ENCODE results near the gene FGF4.

FGF4 gene

DNA sequence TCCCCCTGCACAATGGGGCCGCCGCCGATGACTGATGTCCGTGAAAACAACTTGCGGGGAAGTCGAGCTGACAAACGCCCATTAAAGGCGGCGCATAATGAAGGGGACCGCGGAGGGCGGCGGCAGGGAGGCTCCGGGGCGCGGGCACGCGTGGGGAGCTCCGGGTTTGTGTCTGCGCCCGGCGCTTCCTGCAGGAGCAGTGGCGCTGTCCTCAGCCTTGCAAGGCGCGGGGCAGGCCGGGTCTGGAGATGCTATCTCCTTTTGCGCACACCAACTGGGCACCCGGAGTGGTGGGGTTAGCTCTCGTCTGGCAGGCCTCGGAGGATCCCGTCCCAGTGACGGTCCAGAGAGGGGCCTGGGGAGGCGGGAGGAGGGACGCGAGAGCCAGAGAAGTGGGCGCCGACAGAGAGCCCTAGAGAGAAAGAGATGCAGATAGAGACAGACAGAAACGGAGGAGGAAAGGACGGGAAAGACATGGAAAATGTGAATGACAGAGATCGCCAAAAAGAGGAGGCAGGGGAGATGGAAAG, 44.5 kb upstream of the FGF4 start:
- Histone ChIP-seq H3K36me3 (no peaks in the 10 kb centered on the region), H3K27me3 (peaks cover 0 to 94% of the 10 kb centered on the region in 2 donors), H3K4me1 (peaks cover 0 to 23% (median 9%) of the 10 kb centered on the region in 4 donors), H3K4me3 (no peak overlapping the region), H3K9me3 (no peaks in the 10 kb centered on the region), H3K27ac (no peak overlapping the region)
- TF ChIP-seq, protein P1, sequence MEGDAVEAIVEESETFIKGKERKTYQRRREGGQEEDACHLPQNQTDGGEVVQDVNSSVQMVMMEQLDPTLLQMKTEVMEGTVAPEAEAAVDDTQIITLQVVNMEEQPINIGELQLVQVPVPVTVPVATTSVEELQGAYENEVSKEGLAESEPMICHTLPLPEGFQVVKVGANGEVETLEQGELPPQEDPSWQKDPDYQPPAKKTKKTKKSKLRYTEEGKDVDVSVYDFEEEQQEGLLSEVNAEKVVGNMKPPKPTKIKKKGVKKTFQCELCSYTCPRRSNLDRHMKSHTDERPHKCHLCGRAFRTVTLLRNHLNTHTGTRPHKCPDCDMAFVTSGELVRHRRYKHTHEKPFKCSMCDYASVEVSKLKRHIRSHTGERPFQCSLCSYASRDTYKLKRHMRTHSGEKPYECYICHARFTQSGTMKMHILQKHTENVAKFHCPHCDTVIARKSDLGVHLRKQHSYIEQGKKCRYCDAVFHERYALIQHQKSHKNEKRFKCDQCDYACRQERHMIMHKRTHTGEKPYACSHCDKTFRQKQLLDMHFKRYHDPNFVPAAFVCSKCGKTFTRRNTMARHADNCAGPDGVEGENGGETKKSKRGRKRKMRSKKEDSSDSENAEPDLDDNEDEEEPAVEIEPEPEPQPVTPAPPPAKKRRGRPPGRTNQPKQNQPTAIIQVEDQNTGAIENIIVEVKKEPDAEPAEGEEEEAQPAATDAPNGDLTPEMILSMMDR (IDR thresholded peaks at IDR 0.05), result no peak
- intact Hi-C loops (cut with DNase I; ENCODE audit: low total_unique reads), result no loop called here
- no peak for DNase-seq

DNA sequence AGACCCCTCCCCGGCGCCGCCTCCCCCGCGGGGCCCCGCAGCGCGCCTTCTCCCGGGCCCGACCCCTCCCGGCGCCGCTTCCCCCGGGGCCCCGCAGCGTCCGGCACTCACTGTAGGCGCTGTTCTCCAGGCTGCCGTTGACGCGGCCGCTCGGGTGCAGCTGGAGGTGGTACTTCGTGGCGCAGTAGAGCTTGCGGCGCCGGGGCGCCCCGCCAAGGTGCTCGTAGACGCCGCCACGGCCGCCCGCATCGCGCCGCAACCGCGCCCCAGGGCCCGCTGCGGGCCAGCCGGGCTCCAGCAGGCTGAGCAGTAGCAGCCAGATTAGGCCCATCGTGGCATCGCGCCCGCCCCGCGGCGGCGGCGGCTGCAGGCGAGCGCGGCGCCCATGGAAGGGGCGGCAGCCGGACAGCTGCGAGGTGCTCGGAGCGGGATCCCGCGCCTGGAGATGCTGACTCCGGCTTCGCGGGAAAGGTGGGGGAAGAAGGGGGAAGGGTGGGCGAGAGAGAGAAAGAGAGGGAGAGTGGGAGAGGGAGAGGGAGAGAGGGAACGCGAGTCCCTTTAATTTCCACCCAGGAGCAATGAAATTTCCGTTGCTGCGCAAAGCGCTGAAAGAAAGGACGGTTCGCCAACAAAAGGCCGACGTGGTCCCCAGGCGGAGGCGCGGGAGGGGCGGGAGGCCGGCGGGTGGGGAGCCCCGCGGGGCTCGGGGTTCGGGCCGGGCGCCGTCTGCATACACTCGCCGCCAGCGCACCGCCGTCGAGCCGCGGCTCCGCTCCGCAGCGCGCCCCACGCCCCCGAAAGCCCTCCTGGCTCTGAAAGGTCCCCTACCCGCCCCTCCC, 43.7 kb upstream of the FGF4 start, which contains the start of gene FGF3:
Gene FGF3 (minus strand): TSS at position 814 of the 839 bp plus-strand sequence. CDS start 483 bp downstream, at position 331.
- DNase-seq, result no peak

DNA sequence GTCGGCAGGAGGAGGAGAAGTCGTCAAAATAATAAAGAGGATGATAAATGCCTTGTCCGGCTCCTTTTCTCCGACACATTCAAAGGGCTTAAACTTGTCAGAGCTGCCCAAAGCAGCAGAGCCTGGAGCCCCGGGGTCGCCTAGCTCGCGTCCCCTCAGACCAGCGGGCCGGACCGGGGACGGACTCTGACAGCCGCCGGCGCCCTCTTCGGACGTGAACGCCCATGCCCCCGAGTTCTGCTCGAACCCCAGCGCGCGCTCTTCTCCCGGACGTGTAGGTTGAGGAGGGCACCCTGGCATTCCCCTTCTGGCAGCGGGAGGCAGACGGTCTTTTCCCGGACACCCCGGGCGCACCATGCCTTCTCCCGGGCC, 43.1 kb upstream of the FGF4 start:
- no peaks in the 10 kb centered on the region for H3K9me3 ChIP-seq
- H3K4me3 ChIP-seq, result no peak overlapping the region
- TF ChIP-seq, protein P1 (IDR thresholded peaks at IDR 0.05), result no peak
- intact Hi-C loops (cut with DNase I; ENCODE audit: low total_unique reads), result no loop called here
- H3K27me3 ChIP-seq, result peaks cover 0 to 92% of the 10 kb centered on the region in 2 donors
- no peak for DNase-seq
- H3K4me1 ChIP-seq, result peaks cover 0 to 23% (median 9%) of the 10 kb centered on the region in 4 donors
- H3K27ac ChIP-seq, result no peak overlapping the region
- no peaks in the 10 kb centered on the region for H3K36me3 ChIP-seq

More for the DNA sequence above, 43.7 kb upstream of the FGF4 start, which contains the start of gene FGF3:
- Histone ChIP-seq H3K27me3 (peaks cover 0 to 96% of the 10 kb centered on the region in 2 donors), H3K4me3 (no peak within 1 kb of the TSS), H3K27ac (no peak within 1 kb of the TSS), H3K4me1 (peaks cover 0 to 23% (median 9%) of the 10 kb centered on the region in 4 donors), H3K9me3 (no peaks in the 10 kb centered on the region), H3K36me3 (no peaks in the 10 kb centered on the region)
- intact Hi-C loops (cut with DNase I; ENCODE audit: low total_unique reads), result no loop called here
- TF ChIP-seq, protein P1 (IDR thresholded peaks at IDR 0.05), result no peak

DNA sequence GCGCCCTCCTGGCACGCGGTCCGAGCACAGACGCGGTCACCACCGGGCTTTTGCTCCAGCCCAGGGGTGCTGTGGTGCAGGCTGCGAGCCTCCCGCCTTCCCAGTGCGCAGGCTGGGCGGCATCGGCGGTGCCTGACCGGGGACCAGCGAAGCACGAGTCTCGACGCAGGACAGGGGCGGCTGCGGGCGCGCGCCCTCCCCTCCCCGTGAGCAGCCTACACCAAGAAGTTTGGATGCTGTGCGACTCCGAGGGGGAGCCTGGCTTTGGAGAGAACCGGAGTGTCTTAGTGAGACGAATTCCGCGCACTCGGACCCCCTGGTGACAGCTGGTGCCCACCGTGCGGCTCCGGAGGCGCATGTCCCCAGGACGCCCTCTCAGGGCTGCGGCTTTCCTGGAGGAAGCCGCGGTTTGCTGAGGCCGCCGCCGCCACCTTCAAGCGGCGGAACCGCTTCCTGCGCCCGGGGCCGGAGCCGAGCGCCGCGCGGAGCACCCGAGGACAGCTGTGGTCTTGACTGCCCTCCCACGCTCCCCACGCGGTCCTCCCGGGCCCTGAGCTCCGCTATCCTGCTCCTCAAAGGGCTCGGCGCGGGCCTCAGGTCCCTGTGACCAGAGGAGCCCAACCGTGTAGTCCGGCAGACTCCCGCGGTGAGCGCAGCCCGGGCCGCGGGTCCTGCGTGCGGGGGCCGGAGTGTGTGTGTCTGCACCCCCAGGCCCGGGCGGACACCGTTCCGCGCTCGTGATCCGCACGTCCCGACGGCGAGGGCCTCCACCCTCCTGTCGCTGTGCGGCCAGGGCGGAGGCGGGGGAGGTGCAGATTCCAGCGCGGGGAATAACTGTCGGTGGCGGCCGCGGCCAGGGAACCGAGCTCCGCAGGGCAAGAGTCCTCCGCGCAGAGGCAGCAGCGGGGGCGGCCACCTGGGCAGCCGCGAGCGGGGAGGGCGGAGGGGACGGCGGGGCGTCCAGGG, 42.4 kb upstream of the FGF4 start:
- peaks cover 0 to 92% of the 10 kb centered on the region in 2 donors for H3K27me3 ChIP-seq
- H3K4me3 ChIP-seq, result peak overlapping the region in 1 of 2 donors; percentile 16
- intact Hi-C loops (cut with DNase I; ENCODE audit: low total_unique reads), result no loop called here
- DNase-seq, result no peak
- H3K4me1 ChIP-seq, result peaks cover 0 to 23% (median 9%) of the 10 kb centered on the region in 4 donors
- TF ChIP-seq, protein P1 (IDR thresholded peaks at IDR 0.05), result no peak
- H3K9me3 ChIP-seq, result no peaks in the 10 kb centered on the region
- no peak overlapping the region for H3K27ac ChIP-seq
- no peaks in the 10 kb centered on the region for H3K36me3 ChIP-seq

DNA sequence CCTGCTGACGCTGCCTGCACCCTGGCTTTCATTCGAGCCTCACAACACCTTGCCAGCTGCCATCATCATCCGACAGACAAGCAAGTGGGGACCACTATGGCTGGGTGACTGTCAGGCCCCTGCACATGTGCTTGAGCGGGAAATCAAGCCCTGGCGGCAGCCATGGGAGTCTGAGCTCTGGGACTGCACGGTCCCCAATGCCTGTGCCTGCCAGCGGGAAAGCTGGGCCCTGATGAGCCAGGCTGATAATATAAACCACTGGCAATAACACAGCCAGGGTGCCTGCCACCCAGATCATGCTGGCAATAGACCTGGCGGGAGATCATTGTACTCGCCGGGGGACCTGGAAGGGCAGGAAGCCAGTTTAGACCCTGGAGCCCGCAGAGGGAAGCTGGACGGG, 41.5 kb upstream of the FGF4 start:
- H3K27me3 ChIP-seq, result peaks cover 0 to 91% of the 10 kb centered on the region in 2 donors
- H3K4me3 ChIP-seq, result no peak overlapping the region
- intact Hi-C loops (cut with DNase I; ENCODE audit: low total_unique reads), result no loop called here
- H3K27ac ChIP-seq, result no peak overlapping the region
- DNase-seq, result no peak
- H3K9me3 ChIP-seq, result no peaks in the 10 kb centered on the region
- H3K4me1 ChIP-seq, result peaks cover 0 to 23% (median 9%) of the 10 kb centered on the region in 4 donors
- no peaks in the 10 kb centered on the region for H3K36me3 ChIP-seq
- TF ChIP-seq, protein P1 (IDR thresholded peaks at IDR 0.05), result no peak
